GM23338 (cell line): ENCODE data around the gene DPYD.

ENCODE experiments used
- EZH2 ChIP-seq: fragments of 200-600 bp; sonication (generic); IDR thresholded peaks from one replicate; pipeline ENCODE4 v1.8.0; 2017; ENCODE audit warnings: antibody characterized with exemption, mild to moderate bottlenecking, low read depth; ENCODE audit not compliant: unreplicated experiment
- EZH2phosphoT487 ChIP-seq: fragments of 200-600 bp; sonication (generic); IDR thresholded peaks from one replicate; pipeline ENCODE4 v1.8.1; 2018; ENCODE audit warnings: antibody characterized with exemption; ENCODE audit not compliant: unreplicated experiment
- JUNB ChIP-seq: IDR thresholded peaks from one replicate; pipeline ENCODE4 v1.6.1; 2016; ENCODE audit warnings: antibody characterized with exemption; ENCODE audit not compliant: unreplicated experiment
- NANOG ChIP-seq: IDR thresholded peaks from 2 replicates; pipeline ENCODE4 v1.6.1; 2016; ENCODE audit warnings: antibody characterized with exemption, borderline replicate concordance
- POLR2AphosphoS5 ChIP-seq: IDR thresholded peaks from 2 replicates; pipeline ENCODE4 v1.6.1; 2016; ENCODE audit warnings: antibody characterized with exemption, low read depth
- REST ChIP-seq: IDR thresholded peaks from one replicate; pipeline ENCODE4 v1.6.1; 2018; ENCODE audit warnings: antibody characterized with exemption; ENCODE audit not compliant: unreplicated experiment
- STAT1 ChIP-seq: IDR thresholded peaks from one replicate; pipeline ENCODE4 v1.6.1; 2016; ENCODE audit warnings: antibody characterized with exemption; ENCODE audit not compliant: unreplicated experiment
- ZNF114 ChIP-seq: fragments of 250-450 bp; sonication (Bioruptor Pico); IDR thresholded peaks from 2 replicates; pipeline ENCODE4 v1.5.0; 2020; ENCODE audit warnings: mild to moderate bottlenecking, moderate library complexity
- TF ChIP-seq, protein P1 (sequence below), 2 experiments: fragments of 200-600 bp in 1 of 2; sonication (generic) in 1 of 2; conservative IDR thresholded peaks; 2 replicates each; pipeline versions ENCODE4 v1.5.1 to v1.6.1; 2016 to 2017; ENCODE audit warnings: antibody characterized with exemption in 2 of 2, low read depth in 2 of 2, mild to moderate bottlenecking in 2 of 2, moderate library complexity in 1 of 2

GRCh38 chr1:97091263-97091662, 829.6 kb downstream of the DPYD start:
- TF ChIP-seq, protein P1, sequence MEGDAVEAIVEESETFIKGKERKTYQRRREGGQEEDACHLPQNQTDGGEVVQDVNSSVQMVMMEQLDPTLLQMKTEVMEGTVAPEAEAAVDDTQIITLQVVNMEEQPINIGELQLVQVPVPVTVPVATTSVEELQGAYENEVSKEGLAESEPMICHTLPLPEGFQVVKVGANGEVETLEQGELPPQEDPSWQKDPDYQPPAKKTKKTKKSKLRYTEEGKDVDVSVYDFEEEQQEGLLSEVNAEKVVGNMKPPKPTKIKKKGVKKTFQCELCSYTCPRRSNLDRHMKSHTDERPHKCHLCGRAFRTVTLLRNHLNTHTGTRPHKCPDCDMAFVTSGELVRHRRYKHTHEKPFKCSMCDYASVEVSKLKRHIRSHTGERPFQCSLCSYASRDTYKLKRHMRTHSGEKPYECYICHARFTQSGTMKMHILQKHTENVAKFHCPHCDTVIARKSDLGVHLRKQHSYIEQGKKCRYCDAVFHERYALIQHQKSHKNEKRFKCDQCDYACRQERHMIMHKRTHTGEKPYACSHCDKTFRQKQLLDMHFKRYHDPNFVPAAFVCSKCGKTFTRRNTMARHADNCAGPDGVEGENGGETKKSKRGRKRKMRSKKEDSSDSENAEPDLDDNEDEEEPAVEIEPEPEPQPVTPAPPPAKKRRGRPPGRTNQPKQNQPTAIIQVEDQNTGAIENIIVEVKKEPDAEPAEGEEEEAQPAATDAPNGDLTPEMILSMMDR (conservative IDR thresholded peaks at IDR 0.05; ENCODE audit: low read depth in 2 of 2) = no peak
- TF ChIP-seq JUNB = no peak
- TF ChIP-seq POLR2AphosphoS5 = no peak
- no peak for TF ChIP-seq EZH2
- TF ChIP-seq REST = no peak
- no peak for TF ChIP-seq STAT1
- TF ChIP-seq EZH2phosphoT487 = no peak
- TF ChIP-seq ZNF114 = no peak
- TF ChIP-seq NANOG = no peak
